ENCODE data around the gene YIPF2.
A peak's percentile ranks its signal among the peaks of the same experiment; 100 is the strongest.
"Not testable (repeated sequence)": the region's sequence is repeated elsewhere in the genome, so short reads cannot be mapped to it uniquely, and the experiment has no call there.

YIPF2 gene

GRCh38 chr19:10928563-10929401, at the start of gene YIPF2, which contains the start of gene TIMM29:
Gene YIPF2 (minus strand): TSS chr19:10928639. CDS start chr19:10928410, 229 bp downstream.
Gene TIMM29 (plus strand): TSS chr19:10928811. CDS start chr19:10928823, 12 bp downstream.
- DNase-seq (ENCODE audit: low read depth): peak; percentile 91

GRCh38 chr19:10977742-10978092, 49.3 kb upstream of the YIPF2 start:
- no peak for DNase-seq (ENCODE audit: low read depth)

GRCh38 chr19:10976131-10976892, 47.9 kb upstream of the YIPF2 start:
- DNase-seq (ENCODE audit: low read depth): no peak

DNA sequence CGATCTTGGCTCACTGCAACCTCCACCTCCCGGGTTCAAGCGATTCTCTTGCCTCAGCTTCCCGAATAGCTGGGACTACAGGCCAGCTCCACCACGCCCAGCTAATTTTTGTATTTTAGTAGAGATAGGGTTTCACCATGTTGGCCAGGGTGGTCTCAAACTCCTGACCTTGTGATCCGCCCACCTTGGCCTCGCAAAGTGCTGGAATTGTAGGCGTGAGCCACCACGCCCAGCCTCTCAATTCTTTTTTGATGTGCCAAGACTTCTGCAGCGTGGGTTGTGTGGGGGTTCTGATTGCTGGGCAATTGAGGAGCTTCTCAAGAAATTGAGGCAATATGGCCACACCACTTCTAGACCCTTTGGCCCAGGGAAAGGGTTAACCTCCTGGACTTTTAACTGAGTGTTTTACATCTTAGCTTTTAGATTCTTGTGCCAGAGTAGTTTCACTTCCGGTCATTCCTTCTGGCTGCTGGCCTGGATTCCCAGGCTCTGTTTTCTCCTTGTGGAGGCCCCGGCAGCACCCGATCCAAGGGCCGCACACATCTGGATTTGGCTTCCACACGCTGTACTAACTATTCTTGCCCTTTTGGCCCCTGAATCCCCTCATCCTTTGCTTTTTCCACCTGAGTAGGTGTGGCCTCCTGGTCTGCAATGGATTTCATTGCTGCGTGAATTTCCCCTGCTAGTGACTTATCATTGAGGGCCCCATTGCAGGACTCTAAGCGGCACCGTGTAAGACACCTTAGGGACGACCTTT, 47.1 kb upstream of the YIPF2 start:
- DNase-seq (ENCODE audit: low read depth): no peak

- DNase-seq (ENCODE audit: low read depth): no peak
Observed at GRCh38 chr19:10971107-10971726, 42.8 kb upstream of the YIPF2 start.

GRCh38 chr19:10968527-10969135, 40.2 kb upstream of the YIPF2 start:
- no peak for DNase-seq (ENCODE audit: low read depth)

- DNase-seq (ENCODE audit: low read depth): no peak
Observed at GRCh38 chr19:10966809-10967208, 38.4 kb upstream of the YIPF2 start.

DNA sequence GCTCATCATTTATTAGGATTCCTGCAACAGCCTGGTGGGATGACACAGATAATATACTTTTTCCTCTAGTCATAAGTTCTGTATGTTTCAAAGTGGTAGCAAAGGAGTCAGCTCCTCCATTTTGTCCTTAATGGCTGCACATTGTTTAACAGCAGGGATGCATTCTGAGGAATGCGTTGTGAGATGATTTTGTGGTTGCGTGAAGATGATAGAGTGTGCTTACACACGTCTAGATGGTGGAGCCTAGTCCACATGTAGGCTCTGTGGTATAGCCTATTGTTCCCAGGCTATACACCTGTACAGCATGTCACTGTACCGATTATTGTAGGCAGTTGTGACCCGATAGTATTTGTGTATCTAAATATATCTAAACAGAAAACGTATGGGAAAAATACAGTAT, 37.0 kb upstream of the YIPF2 start:
- DNase-seq (ENCODE audit: low read depth): no peak

- no peak for DNase-seq (ENCODE audit: low read depth)
Observed at GRCh38 chr19:10964903-10965302, 36.5 kb upstream of the YIPF2 start.

- no peak for DNase-seq (ENCODE audit: low read depth)
Observed at GRCh38 chr19:10963865-10964264, 35.4 kb upstream of the YIPF2 start.

GRCh38 chr19:10962863-10963262, 34.4 kb upstream of the YIPF2 start:
- DNase-seq (ENCODE audit: low read depth): no peak

GRCh38 chr19:10961073-10961860, 32.8 kb upstream of the YIPF2 start:
- DNase-seq (ENCODE audit: low read depth): no peak

DNA sequence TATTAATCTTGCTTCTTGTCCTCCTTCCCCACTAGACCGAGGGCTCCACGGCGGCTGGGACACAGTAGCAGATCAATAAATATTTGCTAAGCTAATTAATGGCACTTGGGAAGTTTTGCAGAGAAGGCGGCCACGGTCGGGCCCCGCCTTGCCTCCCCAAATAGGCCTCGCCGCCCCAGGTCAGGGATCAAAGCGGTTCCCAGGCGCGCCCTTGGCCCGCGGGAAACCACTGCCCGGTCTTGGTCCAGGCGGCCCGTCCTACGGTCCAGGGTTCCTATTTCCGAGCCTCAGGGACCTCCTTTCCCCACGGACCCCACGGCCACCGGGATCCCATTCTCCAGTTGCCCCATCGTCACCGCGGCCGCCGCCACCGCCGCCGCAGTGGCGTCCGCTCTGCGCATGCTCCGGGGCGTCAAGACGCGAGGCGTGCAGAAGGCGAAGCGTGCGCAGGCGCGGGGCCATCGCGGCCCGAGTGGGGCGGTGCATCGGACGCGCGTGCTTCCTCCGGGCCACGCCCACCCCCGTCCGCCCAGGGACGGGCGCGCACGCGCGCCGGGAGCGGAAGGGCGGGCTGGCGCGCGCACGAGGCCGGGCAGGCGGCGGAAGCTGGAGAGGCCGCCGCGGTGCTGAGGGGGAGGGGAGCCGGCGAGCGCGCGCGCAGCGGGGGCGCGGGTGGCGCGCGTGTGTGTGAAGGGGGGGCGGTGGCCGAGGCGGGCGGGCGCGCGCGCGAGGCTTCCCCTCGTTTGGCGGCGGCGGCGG, 32.1 kb upstream of the YIPF2 start, which contains the start of gene SMARCA4:
Gene SMARCA4 (plus strand): TSS at position 717 of the 759 bp plus-strand sequence. CDS start 23,122 bp downstream, outside the sequence.
- DNase-seq (ENCODE audit: low read depth): peak; percentile 96

DNA sequence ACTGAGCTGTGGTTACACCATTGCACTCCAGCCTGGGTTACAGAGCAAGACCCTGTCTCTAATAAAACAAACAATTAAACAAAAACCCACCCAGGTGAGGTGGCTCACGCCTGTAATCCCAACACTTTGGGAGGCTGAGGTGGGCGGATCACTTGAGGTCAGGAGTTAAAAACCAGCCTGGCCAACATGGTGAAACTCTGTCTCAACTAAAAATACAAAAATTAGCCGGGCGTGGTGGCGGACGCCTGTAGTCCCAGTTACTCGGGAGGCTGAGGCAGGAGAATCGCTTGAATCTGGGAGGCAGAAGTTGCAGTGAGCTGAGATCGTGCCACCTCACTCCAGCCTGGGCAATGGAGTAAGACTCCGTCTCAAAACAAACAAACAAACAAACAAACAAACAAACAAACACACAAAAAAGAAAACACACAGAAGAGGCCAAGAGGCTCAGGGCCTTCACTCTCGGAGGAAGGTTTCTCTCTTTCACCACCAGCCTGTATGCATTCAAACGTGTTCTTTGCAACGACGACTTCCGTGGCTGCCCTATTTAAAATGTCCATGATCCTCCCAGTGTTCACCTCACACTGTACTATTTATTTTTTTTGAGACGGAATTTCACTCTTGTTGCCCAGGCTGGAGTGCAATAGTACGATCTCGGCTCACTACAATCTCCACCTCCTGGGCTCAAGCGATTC, 31.0 kb upstream of the YIPF2 start:
- DNase-seq (ENCODE audit: low read depth): not testable (repeated sequence)

DNA sequence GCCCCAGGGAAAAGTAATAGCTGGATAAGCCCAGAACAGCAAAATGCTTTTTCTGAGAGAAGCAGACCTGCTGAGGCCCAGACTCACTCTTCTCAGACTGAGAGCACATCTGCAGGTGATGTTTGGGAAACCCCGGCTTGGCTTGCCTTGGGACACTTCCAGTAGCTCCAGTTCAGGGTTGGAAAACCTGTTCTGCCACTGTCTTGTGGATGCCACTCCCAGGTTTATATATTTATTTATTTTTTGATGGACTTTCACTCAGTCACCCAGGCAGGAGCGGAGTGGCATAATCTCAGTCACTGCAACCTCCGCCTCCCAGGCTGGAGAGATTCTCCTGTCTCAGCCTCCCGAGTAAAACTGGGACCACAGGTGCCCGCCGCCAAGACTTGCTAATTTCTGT, 24.4 kb upstream of the YIPF2 start:
- DNase-seq (ENCODE audit: low read depth): no peak

- no peak for DNase-seq (ENCODE audit: low read depth)
Observed at GRCh38 chr19:10946958-10947657, 18.7 kb upstream of the YIPF2 start.

DNA sequence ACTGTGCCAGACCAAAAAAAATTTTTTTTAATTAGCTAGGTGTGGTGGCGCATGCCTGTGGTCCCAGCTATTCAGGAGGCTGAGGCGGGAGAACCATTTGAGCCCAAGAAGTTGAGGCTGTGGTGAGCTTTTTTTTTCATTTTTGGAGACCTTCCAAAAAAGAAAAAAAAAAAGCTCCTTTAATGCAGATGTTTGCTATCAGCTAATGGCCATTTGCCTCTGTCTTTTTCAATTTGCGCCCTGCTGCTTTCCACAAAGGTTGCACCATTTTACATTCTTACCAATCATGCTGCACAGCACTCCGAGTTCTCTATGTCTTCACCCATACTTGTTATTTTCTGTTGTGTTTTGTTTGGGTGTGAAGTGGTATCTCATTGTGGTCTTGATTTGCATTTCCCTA, 16.8 kb upstream of the YIPF2 start:
- no peak for DNase-seq (ENCODE audit: low read depth)

DNA sequence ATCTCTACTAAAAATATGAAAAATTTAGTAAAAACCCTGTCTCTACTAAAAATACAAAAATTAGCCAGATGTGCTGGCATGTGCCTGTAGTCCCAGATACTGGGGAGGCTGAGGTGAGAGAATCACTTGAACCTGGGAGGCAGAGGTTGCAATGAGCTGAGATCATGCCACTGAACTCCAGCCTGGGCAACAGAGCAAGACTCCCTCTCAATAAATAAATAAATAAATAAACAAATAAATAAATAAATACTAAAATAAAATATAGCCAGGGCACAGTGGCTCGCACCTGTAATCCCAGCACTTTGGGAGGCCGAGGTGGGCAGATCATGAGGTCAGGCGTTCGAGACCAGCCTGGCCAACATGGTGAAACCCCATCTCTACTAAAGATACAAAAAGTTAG, 15.0 kb upstream of the YIPF2 start:
- not testable (repeated sequence) for DNase-seq (ENCODE audit: low read depth)

- DNase-seq (ENCODE audit: low read depth): not testable (repeated sequence)
Observed at GRCh38 chr19:10941649-10942048, 13.2 kb upstream of the YIPF2 start.

All from T-helper 22 cell (primary cell).